GM10248 (cell line): ENCODE data around the gene SOX18.

ENCODE experiments used
- CTCF ChIA-PET: fragments of 300-600 bp; sonication (Branson Sonifier 250); formaldehyde crosslinking; extraction: SDS; loops from one replicate; lab custom pipeline; 2021; ENCODE audit warnings: antibody characterized with exemption; lab: Yijun Ruan, JAX
- POLR2A ChIA-PET: fragments of 350-650 bp; sonication (Branson Sonifier 250); formaldehyde crosslinking; extraction: SDS; loops from one replicate; lab custom pipeline; 2020; ENCODE audit warnings: antibody characterized with exemption; lab: Yijun Ruan, JAX
- DNase-seq: peaks from one replicate; pipeline ENCODE4 v3.0.0; 2012; ENCODE audit errors: extremely low spot score
- TF ChIP-seq, protein P1 (sequence below): IDR thresholded peaks from 2 replicates; pipeline ENCODE4 v1.5.1; 2012; ENCODE audit warnings: mild to moderate bottlenecking, low read depth; ENCODE audit errors: extremely low read depth, missing control alignments, control extremely low read depth

SOX18 gene

DNA sequence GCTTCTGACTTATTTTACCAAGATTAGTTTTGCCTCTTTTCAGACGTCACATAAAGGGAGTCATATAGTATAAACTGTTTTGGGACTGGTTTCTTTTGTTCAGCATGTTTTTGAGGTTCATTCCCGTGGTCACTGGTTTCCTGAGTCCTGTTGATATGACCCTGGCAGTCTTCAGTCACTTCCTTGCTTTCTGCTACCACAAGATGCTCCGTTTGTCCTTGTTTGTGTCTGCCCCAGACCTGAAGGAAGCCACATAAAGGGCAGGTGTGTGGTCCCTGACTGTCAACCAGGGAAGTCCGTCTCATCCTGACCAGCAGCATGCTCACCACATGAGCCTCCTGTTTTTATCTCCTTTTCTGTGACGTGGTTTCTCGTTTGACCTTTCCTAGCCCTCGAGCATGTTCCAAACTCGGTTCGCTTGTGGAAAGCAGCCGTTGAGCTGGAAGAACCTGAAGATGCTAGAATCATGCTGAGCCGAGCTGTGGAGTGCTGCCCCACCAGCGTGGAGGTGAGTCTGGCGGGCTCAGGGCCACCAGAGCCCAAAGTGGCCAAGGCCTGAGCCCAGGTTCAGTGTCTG, 39.5 kb downstream of the SOX18 start:
- ChIA-PET CTCF (interaction anchor here (0.7 to 5.4 kb wide), 9 partner anchors 8 to 36 kb away, joined by 3 to 38 read pairs (median 4); partner anchors contain the start of genes C20orf204, PRPF6 and SAMD10), POLR2A (interaction anchor here (0.6 to 1.8 kb wide), 4 partner anchors 13 to 29 kb away, joined by 3 to 6 read pairs (median 3); partner anchors contain the start of gene PRPF6)
- no peak for DNase-seq
- TF ChIP-seq, protein P1, sequence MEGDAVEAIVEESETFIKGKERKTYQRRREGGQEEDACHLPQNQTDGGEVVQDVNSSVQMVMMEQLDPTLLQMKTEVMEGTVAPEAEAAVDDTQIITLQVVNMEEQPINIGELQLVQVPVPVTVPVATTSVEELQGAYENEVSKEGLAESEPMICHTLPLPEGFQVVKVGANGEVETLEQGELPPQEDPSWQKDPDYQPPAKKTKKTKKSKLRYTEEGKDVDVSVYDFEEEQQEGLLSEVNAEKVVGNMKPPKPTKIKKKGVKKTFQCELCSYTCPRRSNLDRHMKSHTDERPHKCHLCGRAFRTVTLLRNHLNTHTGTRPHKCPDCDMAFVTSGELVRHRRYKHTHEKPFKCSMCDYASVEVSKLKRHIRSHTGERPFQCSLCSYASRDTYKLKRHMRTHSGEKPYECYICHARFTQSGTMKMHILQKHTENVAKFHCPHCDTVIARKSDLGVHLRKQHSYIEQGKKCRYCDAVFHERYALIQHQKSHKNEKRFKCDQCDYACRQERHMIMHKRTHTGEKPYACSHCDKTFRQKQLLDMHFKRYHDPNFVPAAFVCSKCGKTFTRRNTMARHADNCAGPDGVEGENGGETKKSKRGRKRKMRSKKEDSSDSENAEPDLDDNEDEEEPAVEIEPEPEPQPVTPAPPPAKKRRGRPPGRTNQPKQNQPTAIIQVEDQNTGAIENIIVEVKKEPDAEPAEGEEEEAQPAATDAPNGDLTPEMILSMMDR: no peak

DNA sequence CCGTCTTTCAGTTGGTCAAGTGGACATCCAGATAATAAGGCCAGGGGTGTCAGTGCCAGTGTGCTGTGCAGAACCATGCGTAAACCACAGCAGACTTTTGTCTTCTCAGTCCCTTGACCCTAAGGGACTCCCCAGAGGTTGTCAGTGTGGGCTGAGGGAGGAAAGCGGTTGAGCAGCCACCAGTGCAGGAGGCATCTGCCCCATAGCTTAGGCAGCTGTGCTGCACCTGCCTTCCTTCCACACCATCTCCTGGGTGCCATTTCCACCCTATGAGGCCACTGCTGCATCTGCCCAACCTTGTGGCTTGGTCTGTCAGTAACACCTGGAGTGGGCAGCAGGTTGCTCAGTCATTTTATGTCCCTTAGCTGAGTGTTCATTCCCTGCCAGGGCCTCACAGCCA, 42.5 kb downstream of the SOX18 start:
- ChIA-PET CTCF (interaction anchor here (0.8 to 5.4 kb wide), 6 partner anchors 12 to 50 kb away, joined by 3 to 38 read pairs (median 4); partner anchors contain the start of genes PRPF6 and SAMD10), POLR2A (interaction anchor here (1.0 to 1.1 kb wide), 2 partner anchors 20 to 26 kb away, joined by 3 read pairs; partner anchors contain the start of gene PRPF6)
- TF ChIP-seq, protein P1: no peak
- no peak for DNase-seq

DNA sequence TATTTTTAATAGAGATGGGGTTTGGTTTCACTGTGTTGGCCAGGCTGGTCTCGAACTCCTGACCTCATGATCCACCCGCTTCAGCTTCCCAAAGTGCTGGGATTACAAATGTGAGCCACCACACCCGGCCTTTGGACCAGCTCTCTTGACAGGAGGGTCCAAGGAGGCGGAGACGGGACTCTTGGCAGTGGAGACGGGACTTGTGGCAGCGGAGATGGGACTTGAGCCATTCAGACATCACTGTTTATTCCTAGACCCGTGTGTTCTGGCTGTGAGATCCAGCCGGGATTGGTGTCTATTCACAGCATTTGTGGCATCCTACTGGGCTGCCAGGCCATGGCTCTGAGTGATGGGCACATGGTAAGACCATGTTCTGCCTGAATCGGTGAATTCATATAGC, 42.9 kb downstream of the SOX18 start:
- ChIA-PET POLR2A (interaction anchor here (0.6 to 1.1 kb wide), 2 partner anchors 20 to 123 kb away, joined by 3 read pairs; no protein-coding TSS in a partner anchor), CTCF (interaction anchor here (0.8 to 5.4 kb wide), 7 partner anchors 11 to 63 kb away, joined by 3 to 38 read pairs (median 3); partner anchors contain the start of genes PRPF6 and SAMD10)
- TF ChIP-seq, protein P1: no peak
- no peak for DNase-seq

DNA sequence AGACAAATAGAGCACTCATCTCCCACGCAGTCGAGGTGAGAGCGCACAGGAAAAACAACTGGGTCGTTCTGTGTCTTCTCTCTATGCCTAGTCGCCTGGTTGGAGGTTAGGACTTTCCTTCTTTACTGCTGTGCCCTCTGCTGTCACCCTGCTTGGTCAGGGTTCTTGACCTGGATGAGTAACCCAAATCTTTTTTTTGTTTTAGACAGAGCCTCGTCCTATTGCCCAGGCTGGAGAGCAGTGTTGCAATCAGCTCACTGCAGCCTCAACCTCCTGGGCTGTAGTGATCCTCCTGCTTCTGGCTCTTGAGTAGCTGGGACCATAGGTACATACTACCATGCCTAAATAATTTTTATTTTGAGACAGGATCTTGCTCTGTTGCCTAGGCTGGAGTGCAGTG, 44.0 kb downstream of the SOX18 start:
- ChIA-PET POLR2A (no interaction called here), CTCF (interaction anchor here (1.2 to 1.4 kb wide), 2 partner anchors 13 to 62 kb away, joined by 3 read pairs; no protein-coding TSS in a partner anchor)
- TF ChIP-seq, protein P1: no peak
- DNase-seq: no peak

DNA sequence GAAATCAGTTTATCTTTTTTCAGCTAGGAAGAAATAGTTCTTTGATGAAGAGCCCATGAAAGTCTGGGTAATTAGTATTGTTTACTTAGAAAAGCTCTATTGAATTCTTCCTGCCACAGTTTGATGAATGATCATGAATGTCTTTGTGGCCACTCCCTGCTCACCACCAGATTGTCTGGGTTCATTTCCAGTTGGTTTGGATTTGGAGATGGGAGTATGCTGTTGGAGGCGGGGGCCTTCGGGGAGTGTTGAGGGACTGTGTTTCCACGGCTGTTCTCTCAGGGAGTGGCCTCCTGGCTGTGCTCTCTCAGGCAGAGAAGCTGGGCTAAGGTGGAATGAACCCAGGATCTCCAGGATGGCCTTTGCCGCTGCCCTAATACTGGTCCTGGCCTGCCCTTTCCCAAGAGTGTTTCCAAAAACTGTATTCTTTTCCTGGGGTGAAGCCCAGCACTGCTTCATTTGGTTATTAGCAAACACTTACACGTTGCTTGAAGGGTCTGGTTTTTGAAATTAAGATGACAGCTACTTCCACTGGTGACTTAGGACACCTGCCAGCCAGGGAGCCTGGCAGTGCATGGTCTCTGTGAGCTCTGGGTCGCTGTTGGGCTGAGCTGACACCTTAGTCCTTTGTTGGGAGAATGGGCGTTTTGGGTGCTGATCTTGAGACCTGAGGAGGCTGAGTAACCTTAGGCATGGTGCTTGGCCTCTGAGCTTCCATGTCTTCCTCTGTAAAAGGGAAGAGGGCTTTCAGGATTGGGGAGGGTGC, 45.3 kb downstream of the SOX18 start:
- DNase-seq: no peak
- TF ChIP-seq, protein P1: no peak
- ChIA-PET CTCF (interaction anchor here (0.9 to 2.7 kb wide), 6 partner anchors 9 to 34 kb away, joined by 4 to 13 read pairs (median 6); partner anchors contain the start of gene PRPF6), POLR2A (no interaction called here)

DNA sequence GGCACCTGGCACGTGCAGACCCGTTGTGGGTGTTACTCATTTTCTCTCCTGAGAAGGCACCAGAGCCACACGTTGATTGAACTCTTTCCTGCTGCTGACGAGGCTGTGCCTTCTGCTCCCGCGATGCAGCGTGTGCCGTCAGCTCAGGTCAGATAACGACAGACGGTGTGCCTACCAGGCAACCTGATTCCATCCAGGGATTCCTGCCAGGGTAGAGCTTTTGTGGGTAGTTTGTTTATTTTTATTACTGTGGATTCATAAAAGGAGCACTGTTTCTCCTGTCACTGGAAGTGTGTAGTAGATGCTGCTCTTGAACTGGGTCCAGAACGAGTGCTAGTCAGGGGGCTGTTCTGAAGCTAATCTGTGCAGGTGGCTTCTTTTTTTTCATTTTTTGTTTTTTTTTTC, 47.8 kb downstream of the SOX18 start:
- CTCF ChIA-PET: interaction anchor here (1.0 to 3.8 kb wide), 5 partner anchors 9 to 38 kb away, joined by 3 to 17 read pairs (median 5); partner anchors contain the start of genes PRPF6 and SAMD10
- no peak for DNase-seq
- TF ChIP-seq, protein P1: no peak
- POLR2A ChIA-PET: interaction anchor here (0.5 to 1.6 kb wide), 3 partner anchors 15 to 945 kb away, joined by 4 to 8 read pairs (median 5); no protein-coding TSS in a partner anchor
